Spinal cord (tissue), 10 donors: ENCODE data around the gene AURKAIP1. TPM values are rescaled to one million over a fixed set of nuclear protein-coding genes. Genes with fewer than 3 reads are reported as not detected.

Experiments used
- DNase-seq, 6 donors: peaks; one replicate each; pipeline versions ENCODE4 v3.0.0 to v3.0.0-alpha.2; 2013 to 2015; ENCODE audit warnings: low spot score in 6 of 6, low read depth in 4 of 6
- H3K27ac ChIP-seq: one replicate; pipeline ENCODE4 v1.5.1; 2013; ENCODE audit warnings: low read depth, low read length, control low read depth
- H3K27me3 ChIP-seq: one replicate; pipeline ENCODE4 v1.6.1; 2013; ENCODE audit warnings: low read length; ENCODE audit not compliant: control insufficient read depth, insufficient read depth
- H3K36me3 ChIP-seq: one replicate; pipeline ENCODE4 v1.6.1; 2013; ENCODE audit warnings: low read length; ENCODE audit not compliant: control insufficient read depth, insufficient read depth
- H3K4me1 ChIP-seq: one replicate; pipeline ENCODE4 v1.6.1; 2013; ENCODE audit warnings: low read length; ENCODE audit not compliant: control insufficient read depth, insufficient read depth
- H3K4me3 ChIP-seq: one replicate; pipeline ENCODE4 v1.5.1; 2013; ENCODE audit warnings: low read depth, low read length, control low read depth
- H3K9me3 ChIP-seq: one replicate; pipeline ENCODE4 v1.6.1; 2013; ENCODE audit warnings: low read length; ENCODE audit not compliant: control insufficient read depth, insufficient read depth
- WGBS: methylation state at CpG from one replicate; pipeline ENCODE4 v1.1.5; 2013; ENCODE audit warnings: missing lambda C conversion rate; ENCODE audit not compliant: insufficient coverage; 5-methylcytosine and 5-hydroxymethylcytosine counted together
- polyA plus RNA-seq, 2 donors: library from polyadenylated mRNA; unstranded; fragments of 120-200 nt; gene quantifications; one replicate each; pipeline ENCODE4 v1.2.1, GENCODE V29; 2013; ENCODE audit not compliant: insufficient read length in 2 of 2
- total RNA-seq, 2 donors: library from RNA; depleted of rRNA in 1 of 2; stranded (reverse); fragments of 120-200 nt in 1 of 2; fragments of >200 nt in 1 of 2; gene quantifications; one replicate each; pipeline versions ENCODE4 v1.2.3 to v1.2.4, GENCODE V29; 2013 to 2014
- donor health status: healthy.

The AURKAIP1 gene
- total and polyA plus RNA-seq, 4 donors: 41.4 to 130 (median 115) TPM

GRCh38 chr1:1336446-1336845 is 38.6 kb downstream of the AURKAIP1 start:
- Histone ChIP-seq H3K4me3 (no peak overlapping the region), H3K27me3 (no peaks in the 10 kb centered on the region), H3K4me1 (peaks cover 1% of the 10 kb centered on the region), H3K36me3 (peaks cover 94% of the 10 kb centered on the region), H3K9me3 (no peaks in the 10 kb centered on the region), H3K27ac (no peak overlapping the region)
- WGBS: 89% methylated on average over 25 of the region's 26 CpGs
- no peak for DNase-seq

GRCh38 chr1:1335792-1336248 is 39.2 kb downstream of the AURKAIP1 start:
- Histone ChIP-seq H3K9me3 (no peaks in the 10 kb centered on the region), H3K4me3 (no peak overlapping the region), H3K36me3 (peaks cover 94% of the 10 kb centered on the region), H3K27me3 (no peaks in the 10 kb centered on the region), H3K4me1 (peaks cover 7% of the 10 kb centered on the region), H3K27ac (no peak overlapping the region)
- DNase-seq: no peak
- 83% methylated on average over 18 of the region's 21 CpGs for WGBS

GRCh38 chr1:1335283-1335682 is 39.7 kb downstream of the AURKAIP1 start:
- Histone ChIP-seq H3K27me3 (no peaks in the 10 kb centered on the region), H3K4me1 (peaks cover 13% of the 10 kb centered on the region), H3K9me3 (no peaks in the 10 kb centered on the region), H3K4me3 (no peak overlapping the region), H3K36me3 (peaks cover 94% of the 10 kb centered on the region), H3K27ac (no peak overlapping the region)
- no peak for DNase-seq
- WGBS: 67% methylated on average over 7 of the region's 16 CpGs

- Histone ChIP-seq H3K27ac (no peak overlapping the region), H3K36me3 (peaks cover 93% of the 10 kb centered on the region), H3K4me1 (peaks cover 13% of the 10 kb centered on the region), H3K27me3 (no peaks in the 10 kb centered on the region), H3K4me3 (no peak overlapping the region), H3K9me3 (no peaks in the 10 kb centered on the region)
- DNase-seq: no peak
- 52% methylated on average over 11 of the region's 11 CpGs for WGBS
Observed at GRCh38 chr1:1334835-1335234, 40.2 kb downstream of the AURKAIP1 start.

- H3K27ac ChIP-seq: no peak overlapping the region
- H3K4me1 ChIP-seq: peaks cover 13% of the 10 kb centered on the region
- 87% methylated on average over 36 of the region's 36 CpGs for WGBS
- H3K27me3 ChIP-seq: no peaks in the 10 kb centered on the region
- H3K9me3 ChIP-seq: no peaks in the 10 kb centered on the region
- no peak for DNase-seq
- no peak overlapping the region for H3K4me3 ChIP-seq
- H3K36me3 ChIP-seq: peaks cover 93% of the 10 kb centered on the region
Observed at GRCh38 chr1:1333551-1334241, 41.3 kb downstream of the AURKAIP1 start.

- no peak for DNase-seq
- no peaks in the 10 kb centered on the region for H3K27me3 ChIP-seq
- H3K27ac ChIP-seq: no peak overlapping the region
- peaks cover 13% of the 10 kb centered on the region for H3K4me1 ChIP-seq
- WGBS: 92% methylated on average over 48 of the region's 48 CpGs
- H3K36me3 ChIP-seq: peaks cover 93% of the 10 kb centered on the region
- no peaks in the 10 kb centered on the region for H3K9me3 ChIP-seq
- no peak overlapping the region for H3K4me3 ChIP-seq
Observed at GRCh38 chr1:1332774-1333480, 42.1 kb downstream of the AURKAIP1 start.

GRCh38 chr1:1332031-1332755 is 42.8 kb downstream of the AURKAIP1 start:
- Histone ChIP-seq H3K9me3 (no peaks in the 10 kb centered on the region), H3K27ac (no peak overlapping the region), H3K27me3 (no peaks in the 10 kb centered on the region), H3K36me3 (peaks cover 93% of the 10 kb centered on the region), H3K4me3 (no peak overlapping the region), H3K4me1 (peaks cover 13% of the 10 kb centered on the region)
- no peak for DNase-seq
- 83% methylated on average over 56 of the region's 57 CpGs for WGBS

GRCh38 chr1:1331068-1331965 is 43.7 kb downstream of the AURKAIP1 start, which contains the start of gene TAS1R3:
TAS1R3 (plus strand) TSS chr1:1331280; CDS start chr1:1331346, 66 bp downstream.
- Histone ChIP-seq H3K36me3 (peaks cover 93% of the 10 kb centered on the region), H3K27me3 (no peaks in the 10 kb centered on the region), H3K9me3 (no peaks in the 10 kb centered on the region), H3K4me3 (no peak within 1 kb of the TSS), H3K4me1 (peaks cover 16% of the 10 kb centered on the region), H3K27ac (no peak within 1 kb of the TSS)
- no peak for DNase-seq
- 85% methylated on average over 41 of the region's 41 CpGs for WGBS
